Bronchus fibroblast of lung (primary cell): ENCODE data around the gene LY6G6F. TPM values are rescaled to one million over a fixed set of nuclear protein-coding genes. Genes with fewer than 3 reads are reported as not detected.

Experiments used
- total RNA-seq: library from RNA; depleted of rRNA; stranded (reverse); fragments of >200 nt; gene quantifications from 2 replicates; pipeline ENCODE4 v1.2.3, GENCODE V29; 2015

LY6G6F gene, protein sequence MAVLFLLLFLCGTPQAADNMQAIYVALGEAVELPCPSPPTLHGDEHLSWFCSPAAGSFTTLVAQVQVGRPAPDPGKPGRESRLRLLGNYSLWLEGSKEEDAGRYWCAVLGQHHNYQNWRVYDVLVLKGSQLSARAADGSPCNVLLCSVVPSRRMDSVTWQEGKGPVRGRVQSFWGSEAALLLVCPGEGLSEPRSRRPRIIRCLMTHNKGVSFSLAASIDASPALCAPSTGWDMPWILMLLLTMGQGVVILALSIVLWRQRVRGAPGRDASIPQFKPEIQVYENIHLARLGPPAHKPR
- total RNA-seq, result not detected in 2 replicates

DNA sequence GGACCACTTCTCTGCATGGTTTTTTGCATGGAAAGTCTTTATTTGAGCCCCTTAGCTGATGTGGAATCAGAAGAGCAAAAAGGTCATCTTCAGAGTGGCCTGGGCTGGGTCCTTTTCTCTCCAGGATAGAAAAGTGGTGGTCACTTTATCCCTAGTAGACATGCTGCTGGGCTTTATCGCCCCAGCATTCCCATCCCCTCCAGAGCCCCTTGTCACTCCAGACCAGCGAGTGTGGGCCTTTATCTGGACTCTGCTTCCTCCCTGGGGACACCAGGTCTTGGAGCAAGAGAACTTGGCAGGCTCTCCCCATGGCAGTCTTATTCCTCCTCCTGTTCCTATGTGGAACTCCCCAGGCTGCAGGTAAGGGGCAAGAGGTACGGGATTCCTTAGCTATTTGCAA, at the start of gene LY6G6F:
TSS of gene LY6G6F (plus strand) at position 268 of the 400 bp plus-strand sequence. CDS start at position 309, 41 bp downstream.

DNA sequence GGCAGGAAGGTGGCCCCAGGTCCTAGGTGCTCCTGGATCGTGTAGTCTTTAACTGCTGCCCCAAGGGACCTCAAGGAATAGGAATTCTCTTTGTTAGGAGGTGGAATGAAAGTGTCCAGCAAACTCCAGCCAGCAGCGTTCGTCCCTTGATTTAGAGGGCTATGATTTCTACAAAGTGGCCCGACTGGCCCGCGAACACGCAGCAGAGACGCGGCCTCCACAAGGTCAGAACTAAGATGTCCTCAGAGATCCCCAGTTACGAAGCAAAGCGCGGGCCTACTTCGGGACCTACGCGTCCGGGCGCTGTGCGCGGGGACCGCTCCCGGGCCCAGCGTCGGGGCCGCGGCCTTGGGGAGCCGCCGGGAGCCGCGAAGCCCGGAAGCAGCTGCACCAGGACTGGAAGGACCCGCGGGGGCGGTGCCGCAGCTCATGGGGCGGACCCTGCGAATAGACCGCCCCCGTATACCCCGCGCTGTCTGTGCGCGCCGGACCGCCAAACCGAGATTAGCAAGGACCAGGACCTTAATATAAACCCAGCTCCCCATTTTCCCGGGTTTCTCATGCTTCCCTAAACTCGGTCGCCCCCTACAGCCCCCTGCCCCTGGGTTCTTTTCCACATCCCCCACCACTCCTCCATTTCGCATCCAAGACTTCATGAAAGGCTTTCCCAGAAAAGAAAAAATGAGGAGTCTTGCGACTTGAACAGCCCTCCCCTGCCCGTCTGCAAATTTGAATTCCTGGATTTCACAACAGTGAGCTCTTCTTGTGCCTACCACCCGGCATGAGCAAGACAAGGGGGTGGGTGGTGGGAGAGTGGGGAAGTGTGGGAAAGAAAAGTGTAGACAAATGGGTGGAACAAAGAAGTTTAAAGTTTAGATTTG, 46.0 kb upstream of the LY6G6F start, which contains the start of gene C6orf47:
TSS of gene C6orf47 (minus strand) at position 398 of the 881 bp plus-strand sequence. CDS start 831 bp downstream, outside the sequence.

DNA sequence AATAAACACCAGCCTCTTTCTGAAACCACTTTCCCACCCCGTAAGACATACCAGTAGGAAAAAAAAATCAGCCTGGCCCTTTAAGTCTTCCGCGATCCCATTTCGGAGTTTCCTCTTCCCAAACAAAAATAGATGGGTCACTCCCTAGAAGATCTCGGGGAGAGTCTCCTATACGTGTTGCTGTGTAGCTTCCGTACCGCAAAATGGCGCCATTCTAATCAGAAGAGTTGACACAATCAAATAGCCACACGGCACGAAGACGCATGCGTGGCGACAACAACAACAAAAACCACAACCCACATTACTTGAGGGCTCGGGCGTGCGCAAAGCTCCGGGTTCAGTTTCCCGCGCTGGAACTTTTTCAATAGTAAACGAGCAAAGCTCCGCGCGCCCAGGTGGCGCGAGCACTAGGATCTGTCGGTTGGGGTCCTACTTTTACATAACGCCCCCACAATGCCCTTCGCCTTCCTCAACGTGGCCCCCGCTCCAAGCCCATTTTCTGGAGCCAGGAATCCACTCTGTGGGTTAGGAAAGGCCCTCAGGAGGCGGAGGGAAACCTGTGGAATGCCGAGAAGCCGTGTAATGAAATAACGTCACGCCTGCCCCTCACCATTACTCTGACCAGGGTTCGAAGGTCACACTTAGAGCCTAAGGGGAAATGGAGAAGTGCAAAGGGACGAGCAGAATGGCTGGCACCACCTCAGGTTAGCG, 41.7 kb upstream of the LY6G6F start, which contains the start of gene GPANK1:
TSS of gene GPANK1 (minus strand) at position 208 of the 711 bp plus-strand sequence. CDS start 519 bp downstream, outside the sequence.

DNA sequence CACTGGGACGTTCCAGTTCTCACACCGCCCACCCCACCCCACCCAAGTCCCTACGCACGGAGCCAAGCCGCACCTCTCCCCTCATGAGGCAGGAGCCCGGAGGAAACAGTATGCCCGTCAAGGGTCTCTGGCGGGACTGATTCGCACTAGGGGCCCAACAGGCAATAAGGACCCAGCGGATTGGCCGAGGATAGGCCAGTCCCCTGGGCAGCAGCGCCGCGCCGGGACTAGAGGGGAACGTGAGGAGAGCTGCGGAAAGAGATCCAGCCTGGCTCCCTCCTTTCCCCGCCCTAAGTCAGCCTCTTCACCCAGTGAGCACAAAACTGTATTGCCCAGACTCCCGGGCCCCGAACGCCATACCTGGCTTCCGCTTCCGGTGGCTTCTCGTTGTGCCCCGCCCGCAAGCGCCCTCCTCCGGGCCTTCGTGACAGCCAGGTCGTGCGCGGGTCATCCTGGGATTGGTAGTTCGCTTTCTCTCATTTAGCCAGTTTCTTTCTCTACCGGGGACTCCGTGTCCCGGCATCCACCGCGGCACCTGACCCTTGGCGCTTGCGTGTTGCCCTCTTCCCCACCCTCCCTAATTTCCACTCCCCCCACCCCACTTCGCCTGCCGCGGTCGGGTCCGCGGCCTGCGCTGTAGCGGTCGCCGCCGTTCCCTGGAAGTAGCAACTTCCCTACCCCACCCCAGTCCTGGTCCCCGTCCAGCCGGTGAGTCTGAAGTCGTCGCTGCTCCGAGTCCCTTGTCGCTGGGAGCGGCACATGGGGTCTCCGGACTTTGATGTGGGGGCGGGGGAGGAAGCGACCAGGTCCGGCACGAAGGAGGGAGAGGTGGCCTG, 40.9 kb upstream of the LY6G6F start, which contains the start of gene CSNK2B:
TSS of gene CSNK2B (plus strand) at position 580 of the 836 bp plus-strand sequence. CDS start 752 bp downstream, outside the sequence.

DNA sequence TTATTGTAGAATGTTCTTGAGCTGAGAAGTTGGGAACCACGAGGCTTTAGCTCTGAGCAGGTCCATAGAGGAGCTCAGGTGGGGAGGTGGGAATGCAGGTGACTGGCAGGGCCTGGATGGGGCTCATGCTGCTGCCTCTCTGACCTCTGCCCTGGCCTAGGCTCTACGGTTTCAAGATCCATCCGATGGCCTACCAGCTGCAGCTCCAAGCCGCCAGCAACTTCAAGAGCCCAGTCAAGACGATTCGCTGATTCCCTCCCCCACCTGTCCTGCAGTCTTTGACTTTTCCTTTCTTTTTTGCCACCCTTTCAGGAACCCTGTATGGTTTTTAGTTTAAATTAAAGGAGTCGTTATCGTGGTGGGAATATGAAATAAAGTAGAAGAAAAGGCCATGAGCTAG, 37.0 kb upstream of the LY6G6F start, which contains the start of gene LY6G5B:
TSS of gene LY6G5B (plus strand) at position 301 of the 400 bp plus-strand sequence. CDS start 975 bp downstream, outside the sequence.

DNA sequence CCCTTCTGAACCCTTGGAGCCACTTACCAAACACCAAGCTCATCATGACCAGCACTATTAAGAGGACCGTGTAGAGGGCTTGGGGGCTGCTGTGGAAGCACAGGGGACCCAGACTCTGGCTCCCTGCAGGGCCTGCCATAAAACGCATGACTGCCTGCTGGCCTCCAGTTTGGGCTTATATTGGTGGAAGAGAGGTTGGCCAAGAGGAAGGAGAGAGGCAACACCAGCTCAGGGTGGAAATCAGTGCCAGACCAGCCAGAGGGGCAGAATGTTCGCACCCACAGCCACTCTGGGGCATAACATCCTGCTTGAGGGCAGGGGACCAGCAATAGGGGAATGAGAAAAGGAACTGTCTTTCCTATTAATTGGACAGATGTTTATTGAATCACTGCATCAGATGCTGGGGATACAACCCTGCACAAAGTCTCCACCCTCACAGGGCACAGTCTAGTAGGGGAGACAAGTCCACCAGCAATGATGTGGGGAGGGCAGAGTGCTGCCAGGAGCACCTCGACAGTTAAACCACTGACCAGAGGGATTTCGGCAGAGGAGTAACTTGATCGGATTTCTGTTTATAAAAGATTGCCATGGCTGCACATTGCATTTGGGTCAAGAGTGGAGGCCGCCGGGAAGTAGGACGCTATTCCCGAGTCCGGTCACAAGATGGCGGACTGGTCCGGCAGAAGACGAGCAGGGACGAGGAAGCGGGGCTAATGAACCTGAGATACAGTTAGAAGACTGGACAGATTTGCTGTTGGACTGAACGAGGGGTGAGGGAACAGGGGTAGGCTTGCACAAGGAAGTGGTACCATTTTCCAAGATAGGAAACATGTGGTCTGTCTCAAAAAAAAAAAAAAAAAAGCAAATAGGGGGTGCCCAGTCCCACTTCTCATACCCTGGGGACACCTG, 26.2 kb upstream of the LY6G6F start, which contains the start of gene LY6G5C:
TSS of gene LY6G5C (minus strand) at position 842 of the 909 bp plus-strand sequence. CDS start at position 148, 694 bp downstream.

DNA sequence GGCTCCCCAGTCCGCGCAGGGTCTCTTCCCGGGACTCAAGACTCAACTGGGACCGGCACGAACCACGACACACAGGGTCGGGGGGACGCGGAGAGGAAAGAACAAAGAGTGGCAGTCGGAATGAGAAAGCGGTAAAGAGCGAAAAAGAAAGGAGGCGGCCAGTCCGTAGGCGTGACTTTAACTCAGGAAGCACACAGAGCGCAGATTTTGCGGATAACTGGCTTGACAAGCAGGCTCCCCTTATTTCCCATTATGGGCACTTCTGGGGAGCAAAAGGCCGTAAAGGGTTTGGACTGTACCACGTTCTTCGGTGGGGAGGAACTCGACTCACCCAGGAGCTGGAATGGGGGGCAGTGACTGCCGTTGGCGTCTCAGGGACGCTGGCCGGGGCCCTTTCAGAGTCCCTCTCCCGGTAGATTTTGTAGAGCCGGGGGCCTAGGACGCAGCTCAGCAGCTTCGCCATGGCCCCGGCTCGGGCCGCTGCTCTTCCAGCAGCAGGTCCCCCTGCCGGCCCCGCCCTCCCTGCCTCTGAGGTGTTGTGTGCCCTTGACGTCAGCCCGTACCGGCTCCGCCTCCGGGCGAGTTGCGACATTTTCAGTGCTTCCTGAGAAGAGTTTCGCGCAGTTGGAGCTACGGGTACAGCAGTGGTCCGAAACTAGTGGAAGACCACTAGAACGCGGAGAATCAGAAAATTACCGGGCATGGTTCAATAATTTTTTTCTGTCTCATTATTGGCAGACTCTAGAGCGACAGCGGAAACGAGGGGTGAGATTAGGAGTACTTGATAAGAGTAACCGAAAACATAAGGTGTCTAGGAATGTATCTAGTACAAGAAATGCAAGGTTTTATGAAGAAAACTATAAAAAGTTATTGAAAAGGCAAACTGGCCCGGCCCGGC, 3.6 kb upstream of the LY6G6F start, which contains the start of gene ABHD16A:
TSS of gene ABHD16A (minus strand) at position 506 of the 898 bp plus-strand sequence. CDS start at position 463, 43 bp downstream.

DNA sequence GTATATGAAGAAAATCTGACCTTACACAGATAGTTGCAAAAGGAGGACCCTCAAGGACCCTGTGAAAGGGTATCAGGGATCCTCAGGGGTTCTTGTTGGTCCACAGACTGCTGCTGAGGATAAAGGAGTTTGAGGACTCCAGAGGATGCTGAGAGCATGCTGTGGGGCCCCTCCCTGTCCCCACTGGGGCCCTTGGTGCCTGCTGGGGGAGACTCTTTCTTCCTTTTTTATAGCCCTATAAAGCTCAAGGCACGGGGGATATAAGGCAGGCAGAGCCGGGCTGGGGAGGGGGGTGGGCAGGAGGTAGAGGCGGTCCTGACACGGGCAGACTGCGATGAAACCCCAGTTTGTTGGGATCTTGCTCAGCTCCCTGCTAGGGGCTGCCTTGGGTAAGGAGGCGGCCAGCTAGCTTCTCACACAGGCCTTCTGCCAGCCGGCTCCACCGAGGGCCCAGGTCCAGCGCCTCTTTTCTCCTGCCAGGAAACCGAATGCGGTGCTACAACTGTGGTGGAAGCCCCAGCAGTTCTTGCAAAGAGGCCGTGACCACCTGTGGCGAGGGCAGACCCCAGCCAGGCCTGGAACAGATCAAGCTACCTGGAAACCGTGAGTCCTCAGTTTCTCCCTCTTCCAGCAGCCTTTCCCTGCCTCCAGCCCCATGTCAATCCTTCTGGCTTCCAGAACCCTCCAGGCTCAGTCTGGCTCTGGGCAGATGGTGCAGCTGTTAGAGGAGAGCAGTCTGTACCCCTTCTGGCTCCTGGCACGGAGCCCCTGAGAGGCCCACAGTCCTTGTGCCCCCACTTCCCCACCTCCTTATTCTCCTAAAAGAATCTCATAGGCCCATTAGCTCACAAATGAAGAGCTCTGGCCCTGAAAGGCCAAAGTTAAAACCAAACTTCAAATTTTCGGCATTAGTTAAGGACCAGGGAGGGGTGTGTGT, 8.6 kb downstream of the LY6G6F start, which contains the start of gene LY6G6D:
TSS of gene LY6G6D (plus strand) at position 327 of the 937 bp plus-strand sequence. CDS start at position 335, 8 bp downstream.

DNA sequence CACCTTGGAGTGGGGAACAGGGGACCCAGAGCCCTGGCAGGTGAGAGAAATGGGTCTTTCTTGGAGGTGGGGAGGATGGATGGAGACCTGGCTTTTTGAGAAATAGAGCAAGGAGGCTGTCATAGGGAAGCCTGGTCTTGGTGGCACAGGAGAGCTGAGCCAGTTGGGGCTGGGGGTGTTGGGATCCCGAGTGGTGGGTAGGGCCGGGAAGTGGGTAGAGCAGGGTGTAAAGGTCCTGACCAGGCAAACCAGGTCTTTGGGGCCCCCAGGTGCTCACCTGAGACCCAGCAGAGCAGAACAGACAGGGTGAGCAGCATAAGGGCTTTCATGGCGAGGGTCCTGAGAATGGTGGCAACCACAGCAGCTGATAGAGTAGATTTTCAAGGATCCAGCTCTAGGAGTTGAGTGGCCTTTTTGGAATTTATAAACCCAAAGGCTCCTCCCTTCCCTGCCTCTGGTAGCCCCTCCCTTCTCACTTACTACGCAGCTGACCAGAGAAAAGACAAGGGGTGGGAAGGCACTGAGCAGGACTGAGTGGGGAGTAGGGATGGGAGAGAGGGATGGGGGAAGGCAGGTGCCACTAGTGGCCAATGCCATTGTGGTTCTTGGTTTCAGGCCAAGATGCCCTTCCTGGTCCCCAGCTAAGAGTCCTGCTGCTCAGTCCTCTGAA, 14.8 kb downstream of the LY6G6F start, which contains the start of gene LY6G6C:
TSS of gene LY6G6C (minus strand) at position 396 of the 670 bp plus-strand sequence. CDS start at position 329, 67 bp downstream.

DNA sequence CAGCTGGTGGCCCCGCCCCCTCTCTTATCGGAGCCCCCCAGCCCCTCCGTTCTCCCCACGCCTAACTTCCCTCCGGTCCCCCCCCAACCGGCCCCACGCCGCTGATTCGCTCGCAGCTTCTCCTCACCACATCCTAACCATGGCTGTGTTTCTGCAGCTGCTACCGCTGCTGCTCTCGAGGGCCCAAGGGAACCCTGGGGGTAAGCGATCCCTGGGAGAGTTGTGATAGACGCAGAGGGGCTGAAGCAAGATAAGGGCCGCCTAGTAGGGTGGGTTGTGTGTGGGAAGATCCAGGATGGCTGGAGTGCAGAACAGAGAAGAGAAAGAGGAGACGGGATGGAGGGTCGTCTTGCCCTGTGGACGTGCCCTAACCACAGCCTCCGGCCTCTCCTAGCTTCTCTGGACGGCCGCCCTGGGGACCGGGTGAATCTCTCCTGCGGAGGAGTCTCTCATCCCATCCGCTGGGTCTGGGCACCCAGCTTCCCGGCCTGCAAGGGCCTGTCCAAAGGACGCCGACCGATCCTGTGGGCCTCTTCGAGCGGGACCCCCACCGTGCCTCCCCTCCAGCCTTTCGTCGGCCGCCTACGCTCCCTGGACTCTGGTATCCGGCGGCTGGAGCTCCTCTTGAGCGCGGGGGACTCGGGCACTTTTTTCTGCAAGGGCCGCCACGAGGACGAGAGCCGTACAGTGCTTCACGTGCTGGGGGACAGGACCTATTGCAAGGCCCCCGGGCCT, 16.7 kb downstream of the LY6G6F start, which contains the start of gene MPIG6B:
TSS of gene MPIG6B (plus strand) at position 129 of the 735 bp plus-strand sequence. CDS start at position 140, 11 bp downstream.

DNA sequence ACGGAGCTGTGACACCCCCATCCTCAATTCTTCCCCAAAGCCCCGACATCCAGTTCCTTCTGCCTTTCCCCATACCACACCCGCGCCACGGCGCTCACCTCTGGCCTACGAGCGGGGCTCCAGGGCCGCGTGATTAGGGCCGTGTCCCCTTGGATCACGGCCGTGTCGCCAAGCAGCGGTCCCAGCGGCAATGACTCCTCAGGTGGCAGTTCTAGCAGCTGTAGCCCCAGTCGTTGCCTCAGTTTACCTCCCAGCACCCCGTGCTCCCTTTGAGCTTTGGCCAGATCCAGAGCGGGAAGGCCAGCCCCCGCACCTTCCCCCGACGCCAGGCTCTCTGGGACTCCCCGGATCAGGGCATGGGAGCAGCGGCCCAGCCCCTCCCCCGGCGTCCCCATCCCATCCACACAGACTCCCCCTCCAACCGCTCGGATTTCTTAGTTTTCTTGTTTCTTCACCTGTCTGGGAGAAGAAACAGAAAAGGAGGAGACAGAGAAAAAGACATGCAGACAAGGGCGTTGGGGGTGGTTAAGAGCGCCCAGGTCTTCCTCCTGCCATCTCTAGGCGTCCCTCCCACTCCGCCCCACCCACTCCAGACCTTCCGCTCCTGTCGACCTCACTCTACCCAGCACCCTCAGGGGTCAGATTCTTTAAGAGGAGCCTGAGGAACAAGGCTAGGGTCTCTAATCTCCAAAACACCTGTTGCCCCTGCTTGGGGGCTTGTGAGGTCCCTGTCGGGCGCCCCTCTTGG, 22.3 kb downstream of the LY6G6F start, which contains the start of gene DDAH2:
TSS of gene DDAH2 (minus strand) at position 533 of the 748 bp plus-strand sequence. CDS start at position 395, 138 bp downstream.

DNA sequence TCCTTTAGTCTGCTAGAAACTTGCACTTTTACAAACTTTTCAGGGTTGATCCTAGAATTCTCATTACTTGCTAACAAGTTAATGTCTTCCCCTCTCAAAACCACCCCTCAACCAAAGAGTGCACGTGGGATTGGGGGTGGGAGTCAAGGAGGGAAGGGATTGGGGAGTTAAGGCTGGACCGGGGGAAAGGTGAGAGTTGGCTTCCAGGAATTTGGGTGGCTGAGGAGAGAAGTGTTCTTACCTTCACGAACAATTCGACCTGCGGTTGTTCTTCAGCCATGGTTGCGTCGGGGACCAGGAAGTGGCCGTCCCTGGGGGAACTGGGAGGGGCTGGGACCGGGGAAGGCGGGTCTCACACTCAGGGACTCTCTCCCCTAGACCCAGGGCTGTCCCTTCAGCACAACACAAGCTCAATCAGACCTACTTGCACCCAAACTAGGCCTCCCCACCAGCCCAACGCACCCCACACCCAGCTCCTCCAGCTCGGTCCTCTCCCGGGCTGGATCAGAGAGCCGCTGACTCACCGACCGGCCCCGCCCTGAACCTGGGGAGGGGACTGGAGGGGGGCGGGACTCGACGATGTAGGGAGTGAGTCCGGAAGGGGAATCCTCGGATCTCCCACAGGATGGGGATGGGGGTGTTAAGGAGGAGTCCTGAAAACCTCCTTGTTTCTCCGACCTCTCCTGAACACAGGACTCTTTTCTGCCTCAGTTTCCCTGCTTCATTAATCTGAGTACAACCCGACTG, 29.5 kb downstream of the LY6G6F start, which contains the start of gene CLIC1:
TSS of gene CLIC1 (minus strand) at position 510 of the 747 bp plus-strand sequence. CDS start at position 280, 230 bp downstream.

DNA sequence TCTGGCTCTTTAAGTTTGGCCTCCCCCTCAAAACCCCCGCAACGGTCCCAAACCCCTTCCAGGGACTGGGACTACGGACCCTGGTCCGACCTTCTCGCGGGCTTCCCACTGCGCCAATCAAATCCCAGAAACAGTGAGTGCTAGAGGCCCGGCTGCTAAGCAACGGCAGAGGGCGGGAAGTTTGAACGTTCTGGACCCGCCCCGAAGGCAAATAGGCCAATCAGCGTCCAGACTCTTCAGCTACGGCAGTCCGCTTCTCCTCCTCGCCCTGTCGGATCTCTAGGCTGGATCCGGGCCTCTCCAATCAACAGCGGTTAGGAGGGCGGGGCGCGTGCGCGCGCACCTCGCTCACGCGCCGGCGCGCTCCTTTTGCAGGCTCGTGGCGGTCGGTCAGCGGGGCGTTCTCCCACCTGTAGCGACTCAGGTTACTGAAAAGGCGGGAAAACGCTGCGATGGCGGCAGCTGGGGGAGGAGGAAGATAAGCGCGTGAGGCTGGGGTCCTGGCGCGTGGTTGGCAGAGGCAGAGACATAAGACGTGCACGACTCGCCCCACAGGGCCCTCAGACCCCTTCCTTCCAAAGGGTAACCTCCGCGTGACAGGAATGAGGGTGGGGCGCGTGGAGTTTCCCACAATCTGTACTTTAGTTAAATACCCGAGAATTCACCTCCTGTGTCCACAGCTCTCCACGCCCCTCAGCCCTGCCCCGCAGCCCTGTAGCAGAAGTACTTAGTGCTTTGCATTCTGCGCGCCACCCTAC, 33.2 kb downstream of the LY6G6F start, which contains the start of gene MSH5:
TSS of gene MSH5 (plus strand) at position 367 of the 758 bp plus-strand sequence. CDS start 462 bp downstream, outside the sequence.

